Astrocyte of the cerebellum (primary cell): ENCODE measurements around the gene CHMP3.

Experiments used
- DNase-seq: peaks from one replicate; pipeline ENCODE4 v3.0.0-alpha.2; 2011; ENCODE audit warnings: low read depth
- H3K4me3 ChIP-seq: 2 replicates; pipeline ENCODE4 v1.5.1; 2011; ENCODE audit warnings: mild to moderate bottlenecking, low read depth, low read length, moderate library complexity
- CTCF ChIP-seq: IDR thresholded peaks from 2 replicates; pipeline ENCODE4 v1.5.1; 2012; ENCODE audit warnings: low read length, low read depth, moderate library complexity, mild to moderate bottlenecking; ENCODE audit errors: missing control alignments
- in situ Hi-C: cut with HindIII; loops from 2 replicates; pipeline ENCODE4 v1.10.0; 2017; ENCODE audit warnings: low sequenced_read_pairs

The CHMP3 gene

GRCh38 chr2:86519349-86519748, 43.9 kb downstream of the CHMP3 start:
- no peak for DNase-seq
- no peak for TF ChIP-seq CTCF
- in situ Hi-C loops, result no loop called here

DNA sequence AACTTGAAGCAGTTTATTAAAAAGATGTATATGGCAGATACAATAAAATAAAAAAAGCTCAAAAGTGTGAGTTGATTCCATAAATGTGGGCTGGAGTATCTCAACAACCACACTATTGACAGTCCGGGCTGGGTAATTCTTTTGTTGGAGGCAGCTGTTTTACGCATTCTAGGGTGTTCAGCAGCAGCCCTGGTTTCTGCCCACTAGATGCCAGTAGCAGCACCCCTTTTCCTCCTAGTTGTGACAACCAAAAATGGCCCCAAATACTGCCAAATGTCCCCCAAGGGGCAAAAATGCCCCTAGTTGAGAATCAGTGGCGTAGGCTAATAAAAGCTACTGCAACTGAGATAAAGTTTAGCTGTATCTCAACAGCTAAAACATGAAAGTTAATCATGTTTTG, 44.8 kb downstream of the CHMP3 start:
- no peak overlapping the region for H3K4me3 ChIP-seq
- in situ Hi-C loops, result no loop called here
- no peak for DNase-seq
- TF ChIP-seq CTCF, result peak; percentile 45

More at GRCh38 chr2:86519349-86519748, 43.9 kb downstream of the CHMP3 start:
- H3K4me3 ChIP-seq, result no peak overlapping the region

DNA sequence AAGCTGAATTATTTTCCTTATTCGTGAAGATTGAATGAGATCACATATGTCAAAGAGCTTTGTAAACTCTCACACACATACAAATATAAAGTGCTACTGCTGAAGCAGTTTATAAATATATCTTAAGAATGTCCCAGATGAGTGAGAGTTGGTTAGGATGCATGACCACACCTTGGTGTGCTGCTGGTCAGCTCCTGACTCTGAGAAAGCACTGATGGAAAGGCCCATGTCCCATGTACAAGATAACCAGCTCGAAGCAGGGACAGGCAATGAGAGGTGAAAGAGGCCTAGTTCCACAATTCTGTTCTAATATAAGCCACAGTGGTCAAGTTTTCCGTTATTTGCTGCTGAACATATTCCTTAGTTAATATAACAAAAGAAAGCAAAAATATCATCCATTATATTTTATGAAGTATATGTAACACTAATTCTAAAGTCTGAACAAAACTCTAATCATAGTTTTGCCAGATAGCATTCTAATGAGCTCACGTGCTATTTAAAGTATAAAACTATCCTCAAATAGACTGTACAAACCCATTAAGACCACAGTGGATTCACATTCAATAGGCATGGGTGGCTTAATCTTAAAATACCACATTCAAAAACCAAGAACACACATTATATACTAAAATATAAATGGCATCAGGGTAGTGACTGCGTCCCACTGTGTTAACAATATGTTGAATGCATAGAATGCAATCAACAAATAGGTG, 49.1 kb downstream of the CHMP3 start:
- in situ Hi-C loops, result no loop called here
- no peak for TF ChIP-seq CTCF
- H3K4me3 ChIP-seq, result no peak overlapping the region
- no peak for DNase-seq

DNA sequence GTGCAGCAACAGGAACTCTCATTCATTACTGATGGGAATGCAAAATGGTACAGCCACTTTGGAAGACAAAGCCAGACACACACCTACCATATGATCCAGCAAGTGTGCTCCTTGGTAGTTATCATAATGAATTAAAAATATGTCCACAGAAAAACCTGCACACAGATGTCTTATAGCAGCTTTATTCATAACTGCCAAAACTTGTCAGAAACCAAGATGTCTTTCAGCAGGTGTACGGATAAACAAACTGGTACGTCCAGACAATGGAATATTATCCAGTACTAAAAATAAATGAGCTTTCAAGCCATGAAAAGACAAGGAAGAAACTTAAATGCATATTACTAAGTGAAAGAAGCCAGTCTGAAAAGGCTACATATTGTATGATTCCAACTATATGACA, 50.4 kb downstream of the CHMP3 start:
- in situ Hi-C loops, result no loop called here
- no peak overlapping the region for H3K4me3 ChIP-seq
- DNase-seq, result no peak
- no peak for TF ChIP-seq CTCF

DNA sequence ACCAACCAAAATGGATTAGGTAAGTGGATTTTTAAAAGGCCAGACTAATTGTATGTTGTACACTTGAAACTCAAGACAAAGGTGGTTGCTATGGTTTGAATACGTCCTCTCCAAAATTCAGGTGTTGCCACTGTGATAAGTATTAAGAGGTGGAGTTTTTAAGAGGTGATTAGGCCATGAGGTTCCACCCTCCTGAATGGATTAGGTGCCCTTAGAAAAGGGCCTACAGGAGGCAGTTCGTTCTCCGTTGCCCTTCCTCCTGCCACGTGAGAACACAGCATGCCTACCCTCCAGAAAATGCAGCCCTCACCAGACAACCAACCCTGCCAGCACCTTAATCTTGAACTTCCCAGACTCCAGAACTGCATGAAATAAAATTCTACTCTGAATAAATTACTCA, 51.2 kb downstream of the CHMP3 start:
- DNase-seq, result no peak
- H3K4me3 ChIP-seq, result no peak overlapping the region
- no peak for TF ChIP-seq CTCF
- in situ Hi-C loops, result no loop called here

GRCh38 chr2:86510436-86510933, 52.8 kb downstream of the CHMP3 start:
- no peak overlapping the region for H3K4me3 ChIP-seq
- no peak for DNase-seq
- TF ChIP-seq CTCF, result no peak
- in situ Hi-C loops, result no loop called here

GRCh38 chr2:86507600-86507999, 55.6 kb downstream of the CHMP3 start:
- H3K4me3 ChIP-seq, result no peak overlapping the region
- TF ChIP-seq CTCF, result no peak
- no peak for DNase-seq
- in situ Hi-C loops, result no loop called here
